C4-2B (cell line): ENCODE data around the gene PRG3.

ENCODE experiments used
- ZFX ChIP-seq: fragments of 450-650 bp; IDR thresholded peaks from 2 replicates; pipeline ENCODE4 v1.6.1; 2017
- TF ChIP-seq, protein P1 (sequence below): fragments of 450-650 bp; conservative IDR thresholded peaks from 2 replicates; pipeline ENCODE4 v1.5.1; 2017; ENCODE audit warnings: mild to moderate bottlenecking

DNA sequence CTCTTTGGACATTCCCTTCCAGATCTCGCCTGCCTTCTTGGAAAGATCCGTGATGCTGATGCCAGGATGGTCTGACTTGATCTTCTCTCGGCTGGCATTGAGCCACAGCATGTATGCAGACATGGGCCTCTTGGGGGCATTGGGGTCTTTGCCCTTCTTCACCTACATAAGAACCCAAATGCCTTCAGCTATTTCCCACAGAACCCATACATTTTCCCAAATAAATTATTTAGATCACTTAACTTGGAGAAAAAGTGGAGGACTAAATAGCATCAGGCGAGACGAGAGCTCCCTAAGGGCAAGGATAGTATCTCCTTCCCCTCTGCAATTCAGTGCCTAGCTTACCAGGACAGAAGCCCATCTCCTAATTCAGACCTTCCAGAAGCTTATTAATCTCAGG, 53.2 kb downstream of the PRG3 start:
- TF ChIP-seq, protein P1, sequence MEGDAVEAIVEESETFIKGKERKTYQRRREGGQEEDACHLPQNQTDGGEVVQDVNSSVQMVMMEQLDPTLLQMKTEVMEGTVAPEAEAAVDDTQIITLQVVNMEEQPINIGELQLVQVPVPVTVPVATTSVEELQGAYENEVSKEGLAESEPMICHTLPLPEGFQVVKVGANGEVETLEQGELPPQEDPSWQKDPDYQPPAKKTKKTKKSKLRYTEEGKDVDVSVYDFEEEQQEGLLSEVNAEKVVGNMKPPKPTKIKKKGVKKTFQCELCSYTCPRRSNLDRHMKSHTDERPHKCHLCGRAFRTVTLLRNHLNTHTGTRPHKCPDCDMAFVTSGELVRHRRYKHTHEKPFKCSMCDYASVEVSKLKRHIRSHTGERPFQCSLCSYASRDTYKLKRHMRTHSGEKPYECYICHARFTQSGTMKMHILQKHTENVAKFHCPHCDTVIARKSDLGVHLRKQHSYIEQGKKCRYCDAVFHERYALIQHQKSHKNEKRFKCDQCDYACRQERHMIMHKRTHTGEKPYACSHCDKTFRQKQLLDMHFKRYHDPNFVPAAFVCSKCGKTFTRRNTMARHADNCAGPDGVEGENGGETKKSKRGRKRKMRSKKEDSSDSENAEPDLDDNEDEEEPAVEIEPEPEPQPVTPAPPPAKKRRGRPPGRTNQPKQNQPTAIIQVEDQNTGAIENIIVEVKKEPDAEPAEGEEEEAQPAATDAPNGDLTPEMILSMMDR: no peak
- no peak for TF ChIP-seq ZFX
